GM13977 (cell line): ENCODE measurements around the gene EME1.
"Not testable (repeated sequence)": the region's sequence is repeated elsewhere in the genome, so short reads cannot be mapped to it uniquely, and the experiment has no call there.

Experiments
- DNase-seq: peaks from one replicate; pipeline ENCODE4 v3.0.0; 2012; ENCODE audit warnings: low spot score
- CTCF ChIP-seq: IDR thresholded peaks from 2 replicates; pipeline ENCODE4 v1.5.1; 2012; ENCODE audit warnings: mild to moderate bottlenecking, control low read depth; ENCODE audit not compliant: insufficient read depth; ENCODE audit errors: extremely low read depth, missing control alignments
- in situ Hi-C: fragments of 300-500 bp; cut with MboI; formaldehyde crosslinking; loops from one replicate; pipeline ENCODE4 v1.12.0; 2022; ENCODE audit warnings: low sequenced_read_pairs, low pct_unique_long_range_greater_than_20kb, mixed read lengths, inconsistent platforms; ENCODE audit not compliant: unreplicated experiment

The EME1 gene

GRCh38 chr17:50414808-50415207 lies 41.8 kb downstream of the EME1 start:
- in situ Hi-C loops = no loop called here
- no peak for TF ChIP-seq CTCF
- DNase-seq = no peak

- in situ Hi-C loops, DNase-seq: not testable (repeated sequence)
Measured at GRCh38 chr17:50419577-50419976, 46.5 kb downstream of the EME1 start.

- in situ Hi-C loops = no loop called here
- no peak for DNase-seq
- no peak for TF ChIP-seq CTCF
Measured at GRCh38 chr17:50420419-50421112, 47.5 kb downstream of the EME1 start.

GRCh38 chr17:50421308-50422051 lies 48.5 kb downstream of the EME1 start:
- in situ Hi-C loops = no loop called here
- peak; percentile 66 for DNase-seq
- no peak for TF ChIP-seq CTCF

- in situ Hi-C loops = no loop called here
- DNase-seq = no peak
- no peak for TF ChIP-seq CTCF
Measured at GRCh38 chr17:50422738-50423137, 49.7 kb downstream of the EME1 start.

GRCh38 chr17:50423553-50424159 lies 50.6 kb downstream of the EME1 start:
- in situ Hi-C loops = no loop called here
- no peak for DNase-seq
- no peak for TF ChIP-seq CTCF
